Stomach smooth muscle (tissue), 2 donors: Measurements from ENCODE around the gene STK11IP.

Experiments
- H3K27ac ChIP-seq: one replicate; pipeline ENCODE4 v1.7.0; 2013; ENCODE audit warnings: mild to moderate bottlenecking, low read length, inconsistent platforms
- H3K27me3 ChIP-seq, 2 donors: one replicate each; pipeline ENCODE4 v1.7.0; 2013; ENCODE audit warnings: low read length in 2 of 2; ENCODE audit not compliant: insufficient read depth in 2 of 2, control insufficient read depth in 1 of 2
- H3K36me3 ChIP-seq, 2 donors: one replicate each; pipeline ENCODE4 v1.7.0; 2013; ENCODE audit warnings: low read length in 2 of 2; ENCODE audit not compliant: control insufficient read depth in 2 of 2, insufficient read depth in 2 of 2
- H3K4me1 ChIP-seq: one replicate; pipeline ENCODE4 v1.7.0; 2013; ENCODE audit warnings: low read length; ENCODE audit not compliant: control insufficient read depth, insufficient read depth
- H3K4me3 ChIP-seq, 2 donors: one replicate each; pipeline ENCODE4 v1.7.0; 2013; ENCODE audit warnings: low read length in 2 of 2
- H3K9ac ChIP-seq, 2 donors: one replicate each; pipeline ENCODE4 v1.7.0; 2013; ENCODE audit warnings: low read length in 2 of 2, mild to moderate bottlenecking in 1 of 2
- H3K9me3 ChIP-seq, 2 donors: one replicate each; pipeline ENCODE4 v1.7.0; 2013; ENCODE audit warnings: low read length in 2 of 2; ENCODE audit not compliant: control insufficient read depth in 2 of 2
- donor health status: healthy.
- donor health status: Pancreatic carcinoma.

Gene STK11IP

GRCh38 chr2:219556413-219556812, 41.2 kb upstream of the STK11IP start:
- H3K9me3 ChIP-seq = no peaks in the 10 kb centered on the region
- H3K27me3 ChIP-seq = peaks cover 0 to 3% of the 10 kb centered on the region in 2 donors
- no peak overlapping the region for H3K9ac ChIP-seq
- peaks cover 18% of the 10 kb centered on the region for H3K4me1 ChIP-seq
- H3K4me3 ChIP-seq = no peak overlapping the region
- no peak overlapping the region for H3K27ac ChIP-seq
- peaks cover 0 to 5% of the 10 kb centered on the region in 2 donors for H3K36me3 ChIP-seq

DNA sequence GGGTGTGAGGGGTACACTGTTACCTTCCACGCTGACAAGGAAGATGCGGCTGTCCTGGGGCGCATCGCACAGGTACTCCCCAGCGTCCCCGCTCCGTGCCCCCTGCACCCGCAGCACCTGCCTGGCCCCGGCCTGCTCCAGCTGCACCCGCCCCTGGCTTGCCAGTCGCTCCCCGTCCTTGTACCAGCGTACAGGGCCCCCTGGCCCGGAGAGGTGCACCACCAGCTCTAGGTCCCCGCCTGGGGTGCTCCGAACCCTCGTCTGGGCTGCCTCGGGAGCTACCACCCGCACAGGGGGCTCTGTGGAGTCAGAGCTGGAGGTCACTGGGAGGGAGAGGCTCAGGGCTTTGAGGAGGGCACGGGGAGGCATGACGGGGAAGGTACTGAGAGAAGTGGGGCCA, 40.3 kb upstream of the STK11IP start:
- Histone ChIP-seq H3K27ac (no peak overlapping the region), H3K9ac (no peak overlapping the region), H3K4me3 (no peak overlapping the region), H3K27me3 (peaks cover 0 to 3% of the 10 kb centered on the region in 2 donors), H3K36me3 (peaks cover 0 to 11% of the 10 kb centered on the region in 2 donors), H3K9me3 (no peaks in the 10 kb centered on the region), H3K4me1 (peaks cover 11% of the 10 kb centered on the region)

DNA sequence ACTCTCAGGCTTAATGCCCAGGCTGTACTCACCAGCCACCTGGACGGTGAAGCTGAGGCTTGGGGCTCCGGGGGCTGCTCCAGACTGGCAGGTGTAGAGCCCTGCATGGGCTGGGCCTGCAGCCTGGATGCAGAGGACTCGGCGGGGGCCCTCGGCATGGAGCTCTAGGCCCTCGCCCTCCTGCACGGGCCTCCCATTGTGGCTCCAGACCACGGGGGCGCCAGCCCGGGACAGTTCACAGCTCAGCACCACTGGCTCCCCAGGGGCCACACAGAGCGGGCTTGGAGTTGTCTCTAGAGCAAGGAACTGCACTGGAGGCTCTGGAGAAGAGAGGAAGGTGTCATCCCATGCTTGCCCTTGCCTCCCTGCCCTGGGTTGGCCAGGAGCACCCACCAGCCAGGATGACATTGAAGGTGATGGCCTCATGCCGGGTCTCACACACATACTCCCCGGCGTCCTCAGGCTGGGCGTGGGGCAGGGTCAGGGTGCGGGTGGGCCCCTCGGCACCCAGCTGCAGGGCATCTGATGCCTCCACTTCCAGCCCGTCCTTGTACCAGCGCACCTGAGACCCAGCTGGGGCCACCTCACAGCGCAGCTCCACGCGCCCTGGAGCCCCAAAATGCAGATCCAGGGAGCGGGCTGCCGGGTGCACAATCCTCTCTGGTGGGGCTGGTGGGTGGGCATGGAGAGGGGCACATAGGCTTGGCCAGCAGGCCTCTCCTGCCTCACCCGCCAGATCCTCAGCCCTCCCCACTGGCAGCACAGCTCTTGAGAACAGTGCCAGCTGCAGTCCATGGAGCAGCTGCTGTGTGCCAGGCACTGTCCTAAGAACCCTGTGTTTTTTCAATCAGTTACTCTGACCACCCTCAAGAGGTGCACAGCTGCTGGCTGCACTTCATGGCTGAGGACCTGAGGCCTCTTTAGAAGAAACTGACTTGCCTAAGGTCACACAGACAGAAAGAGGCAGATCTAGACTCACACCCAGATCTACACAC, 39.6 kb upstream of the STK11IP start:
- Histone ChIP-seq H3K27me3 (peaks cover 0 to 3% of the 10 kb centered on the region in 2 donors), H3K36me3 (peaks cover 6 to 13% of the 10 kb centered on the region in 2 donors), H3K9me3 (no peaks in the 10 kb centered on the region), H3K4me3 (no peak overlapping the region), H3K9ac (no peak overlapping the region), H3K4me1 (peaks cover 7% of the 10 kb centered on the region), H3K27ac (no peak overlapping the region)

DNA sequence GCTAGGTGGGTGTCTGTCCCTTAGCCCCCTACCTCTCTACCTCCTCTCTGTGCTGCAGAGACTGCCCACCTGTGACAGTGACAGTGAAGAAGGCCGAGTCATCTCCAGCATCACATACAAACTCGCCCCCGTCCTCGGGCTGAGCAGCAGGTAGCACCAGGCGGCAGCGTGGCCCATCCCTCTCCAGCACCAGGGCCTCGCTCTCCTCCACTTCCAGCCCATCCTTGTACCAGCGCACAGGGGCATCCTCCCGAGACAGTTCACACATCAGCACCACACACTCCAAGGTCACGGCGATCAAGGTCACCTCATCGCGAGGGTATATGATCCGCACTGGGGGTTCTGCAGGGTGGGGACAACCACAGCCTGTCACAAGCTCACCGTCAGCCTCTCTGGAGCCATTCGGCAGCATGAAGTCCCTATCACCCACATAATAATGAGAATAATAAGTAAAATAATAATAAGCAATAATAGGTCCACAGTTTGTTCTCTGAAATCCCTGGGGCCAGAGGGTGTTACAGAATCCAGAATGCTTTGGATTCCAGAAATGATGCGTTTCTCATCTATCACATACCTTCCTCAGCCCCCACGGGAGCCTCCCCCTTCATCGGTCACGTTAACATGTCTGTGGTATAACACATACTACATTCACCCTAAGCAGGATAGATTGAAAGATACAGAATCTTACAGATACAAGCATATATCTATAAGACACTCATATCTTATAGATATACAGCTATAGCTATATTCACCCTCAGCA, 38.3 kb upstream of the STK11IP start:
- Histone ChIP-seq H3K36me3 (peaks cover 13 to 20% of the 10 kb centered on the region in 2 donors), H3K9ac (no peak overlapping the region), H3K9me3 (no peaks in the 10 kb centered on the region)

DNA sequence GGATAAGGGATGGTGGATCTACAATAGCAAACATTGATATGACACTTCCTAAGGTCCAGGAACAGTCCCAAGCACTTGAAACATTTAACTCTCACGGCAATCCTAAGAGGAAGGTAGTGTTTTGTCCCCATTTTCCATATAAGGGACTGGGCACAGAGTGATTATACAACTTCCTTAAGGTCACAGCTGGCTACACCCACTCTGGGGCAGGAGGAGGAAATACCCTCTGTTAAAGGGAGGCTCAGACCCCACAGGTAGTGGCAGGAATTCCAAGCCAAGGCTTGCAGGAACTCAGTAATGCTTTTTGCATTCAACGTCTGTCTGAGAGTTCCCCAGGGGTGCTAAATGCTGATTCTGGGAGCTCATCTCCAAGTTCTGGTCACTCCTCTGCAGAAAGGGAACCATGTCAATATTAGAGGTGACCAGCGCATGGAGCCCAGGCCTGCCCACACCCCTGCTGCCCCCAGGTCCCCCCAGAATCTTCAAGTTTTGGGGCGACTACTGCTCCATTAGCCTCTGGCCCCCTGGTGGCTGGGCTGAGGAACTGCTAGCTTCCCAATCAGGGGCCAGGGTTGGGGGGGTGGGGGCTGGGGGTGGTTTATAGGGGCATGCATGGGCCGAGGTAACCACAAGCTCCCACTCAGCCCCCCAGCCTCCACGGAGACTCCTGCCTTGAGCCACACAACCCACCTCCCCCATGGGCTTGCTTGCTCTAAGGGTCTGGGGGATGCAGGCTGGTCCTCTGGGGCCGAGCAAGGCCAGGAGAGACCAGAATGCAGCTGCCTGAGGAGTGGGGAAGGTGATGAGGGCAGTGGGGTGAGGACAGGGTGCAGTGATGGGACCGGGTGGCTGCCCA, 37.4 kb upstream of the STK11IP start:
- no peak overlapping the region for H3K27ac ChIP-seq
- H3K4me1 ChIP-seq = peaks cover 4% of the 10 kb centered on the region
- no peaks in the 10 kb centered on the region for H3K9me3 ChIP-seq
- H3K9ac ChIP-seq = no peak overlapping the region
- H3K27me3 ChIP-seq = no peaks in the 10 kb centered on the region
- H3K4me3 ChIP-seq = no peak overlapping the region
- H3K36me3 ChIP-seq = peaks cover 21 to 24% of the 10 kb centered on the region in 2 donors

More for the DNA sequence above, 38.3 kb upstream of the STK11IP start:
- Histone ChIP-seq H3K4me3 (no peak overlapping the region), H3K4me1 (peaks cover 4% of the 10 kb centered on the region), H3K27ac (no peak overlapping the region), H3K27me3 (no peaks in the 10 kb centered on the region)

- H3K9me3 ChIP-seq = no peaks in the 10 kb centered on the region
- no peak overlapping the region for H3K27ac ChIP-seq
- H3K9ac ChIP-seq = no peak overlapping the region
- peaks cover 4% of the 10 kb centered on the region for H3K4me1 ChIP-seq
- H3K36me3 ChIP-seq = peaks cover 21 to 27% of the 10 kb centered on the region in 2 donors
- H3K27me3 ChIP-seq = no peaks in the 10 kb centered on the region
- no peak overlapping the region for H3K4me3 ChIP-seq
These were observed 36.8 kb upstream of the STK11IP start for GRCh38 chr2:219560893-219561178.

- Histone ChIP-seq H3K9me3 (no peaks in the 10 kb centered on the region), H3K4me3 (no peak overlapping the region), H3K27ac (no peak overlapping the region), H3K9ac (no peak overlapping the region), H3K4me1 (peaks cover 4% of the 10 kb centered on the region), H3K36me3 (peaks cover 21 to 28% of the 10 kb centered on the region in 2 donors), H3K27me3 (no peaks in the 10 kb centered on the region)
These were observed 36.2 kb upstream of the STK11IP start for GRCh38 chr2:219561179-219562048.

DNA sequence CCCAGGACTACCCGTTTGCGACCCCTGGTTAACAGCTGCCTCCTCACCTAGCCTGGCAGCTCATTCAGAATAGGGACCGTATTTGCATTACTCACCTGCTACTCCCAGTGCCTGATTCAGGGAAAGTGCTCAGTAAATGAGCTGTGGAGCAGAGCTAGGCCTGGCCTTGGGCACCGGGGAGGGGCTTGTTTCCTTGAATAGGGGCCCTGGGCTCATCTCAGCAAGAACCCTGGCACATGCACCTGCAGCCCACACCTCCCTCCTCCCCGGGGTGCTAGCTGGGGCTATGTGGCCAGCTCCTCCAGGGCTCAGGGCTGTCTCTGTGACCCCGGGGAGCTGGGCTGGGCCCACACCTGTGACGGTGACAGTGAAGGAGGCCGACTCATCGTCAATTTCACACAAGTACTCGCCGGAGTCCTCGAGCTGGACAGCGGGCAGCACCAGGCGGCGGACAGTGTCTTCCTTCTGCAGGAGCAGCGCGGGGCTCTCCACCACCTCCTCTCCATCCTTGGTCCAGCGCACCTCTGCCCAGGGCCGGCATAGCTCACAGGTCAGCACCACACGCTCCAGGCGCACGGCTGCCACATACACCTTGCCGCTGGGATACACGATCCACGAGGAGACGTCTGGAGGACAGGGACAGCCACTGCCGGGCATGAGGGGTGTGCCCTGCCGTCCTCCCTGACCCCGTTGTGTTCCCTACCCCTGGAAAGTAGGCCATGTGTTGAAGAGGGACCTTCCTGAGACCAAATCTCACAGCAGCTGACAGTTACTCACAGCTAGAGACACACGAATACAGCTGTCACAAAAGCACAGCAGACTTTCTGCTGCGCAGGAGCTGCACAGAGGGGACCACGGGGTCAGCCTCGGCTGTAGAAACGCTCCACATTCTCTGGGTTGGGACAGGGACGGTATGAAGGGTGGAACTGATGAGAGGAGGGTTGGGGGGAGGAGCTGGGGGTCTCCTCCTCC, 35.3 kb upstream of the STK11IP start:
- peaks cover 21 to 35% of the 10 kb centered on the region in 2 donors for H3K36me3 ChIP-seq
- no peak overlapping the region for H3K27ac ChIP-seq
- H3K9ac ChIP-seq = no peak overlapping the region
- peaks cover 4% of the 10 kb centered on the region for H3K4me1 ChIP-seq
- no peak overlapping the region for H3K4me3 ChIP-seq
- no peaks in the 10 kb centered on the region for H3K9me3 ChIP-seq
- no peaks in the 10 kb centered on the region for H3K27me3 ChIP-seq

DNA sequence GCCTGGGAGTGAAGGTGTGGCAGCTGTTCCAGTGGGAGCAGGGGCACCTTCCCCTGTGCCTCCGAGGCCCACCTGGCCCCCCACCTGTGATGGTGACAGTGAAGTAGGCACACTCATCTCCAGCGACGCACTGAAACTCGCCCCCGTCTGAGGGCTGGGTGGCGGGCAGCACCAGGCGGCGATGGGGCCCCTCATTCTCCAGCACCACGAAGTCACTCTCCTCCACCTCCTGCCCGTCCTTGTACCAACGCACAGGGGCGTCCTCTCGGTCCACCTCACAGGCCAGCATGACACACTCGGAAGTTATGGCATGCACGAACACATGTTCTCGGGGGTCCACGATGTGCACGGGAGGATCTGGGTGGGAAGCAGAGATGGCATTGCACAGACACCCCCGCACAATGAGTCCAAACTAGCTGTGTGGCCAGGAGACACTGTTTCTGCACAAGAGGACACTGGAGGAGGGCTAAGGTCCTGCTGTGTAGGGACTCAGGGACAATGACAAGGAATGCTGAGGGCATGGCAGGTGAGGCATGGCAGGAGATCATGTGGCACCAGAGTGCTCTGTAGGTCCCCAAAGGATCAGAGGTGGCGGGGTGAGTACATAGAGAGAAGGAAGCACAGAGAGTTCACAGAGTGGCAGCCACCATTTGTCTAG, 34.3 kb upstream of the STK11IP start:
- H3K36me3 ChIP-seq = peaks cover 21 to 36% of the 10 kb centered on the region in 2 donors
- H3K4me3 ChIP-seq = no peak overlapping the region
- no peak overlapping the region for H3K9ac ChIP-seq
- no peaks in the 10 kb centered on the region for H3K9me3 ChIP-seq
- peaks cover 4% of the 10 kb centered on the region for H3K4me1 ChIP-seq
- no peaks in the 10 kb centered on the region for H3K27me3 ChIP-seq
- no peak overlapping the region for H3K27ac ChIP-seq
